Measurements from ENCODE around the gene TBCB.
"Not testable (repeated sequence)": the region's sequence is repeated elsewhere in the genome, so short reads cannot be mapped to it uniquely, and the experiment has no call there.

The TBCB gene

GRCh38 chr19:36139473-36140303 is 24.4 kb downstream of the TBCB start, which contains the start of gene CAPNS1:
TSS of gene CAPNS1 (plus strand) at chr19:36140066. CDS start at chr19:36141012, 946 bp downstream.
- peak; percentile 96 for DNase-seq

GRCh38 chr19:36140304-36141038 is 25.2 kb downstream of the TBCB start:
- DNase-seq = peak; percentile 85

DNA sequence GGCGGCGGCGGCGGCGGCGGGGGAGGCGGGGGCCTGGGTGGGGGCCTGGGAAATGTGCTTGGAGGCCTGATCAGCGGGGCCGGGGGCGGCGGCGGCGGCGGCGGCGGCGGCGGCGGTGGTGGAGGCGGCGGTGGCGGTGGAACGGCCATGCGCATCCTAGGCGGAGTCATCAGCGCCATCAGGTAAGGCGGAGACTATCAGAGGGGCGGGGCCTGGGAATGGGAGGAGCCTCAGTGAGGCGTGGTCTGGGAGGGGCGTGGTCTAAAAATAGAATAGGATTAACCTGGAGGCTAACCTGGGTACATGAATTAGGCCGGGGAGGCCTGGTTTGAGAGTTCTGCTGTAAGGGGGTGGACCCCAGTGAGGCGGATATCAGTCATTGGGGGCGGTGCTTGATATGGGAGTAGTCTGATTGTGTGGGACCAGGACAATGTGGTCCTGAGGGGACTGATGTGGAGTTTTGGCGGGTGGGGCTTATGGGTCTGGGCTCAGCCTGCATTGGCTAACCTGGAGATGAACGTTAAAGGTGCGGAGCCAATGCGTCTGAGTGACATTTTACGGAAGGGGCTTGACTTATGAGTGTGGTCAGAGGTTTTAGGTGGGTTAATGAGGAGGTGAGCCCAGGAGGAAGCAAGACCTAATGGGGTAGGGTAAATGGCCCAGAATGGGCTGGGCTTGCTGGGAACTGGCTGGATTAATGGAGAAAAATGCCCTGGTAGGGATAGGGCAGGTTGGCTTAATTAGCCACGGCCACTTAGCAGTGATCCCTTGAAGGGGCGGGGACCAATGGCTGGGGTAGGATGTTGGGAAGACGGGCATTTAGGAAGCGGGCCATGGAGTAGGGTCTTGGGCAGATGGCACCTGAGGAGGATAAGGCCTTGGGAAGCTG is 26.0 kb downstream of the TBCB start:
- DNase-seq = peak; percentile 99

DNA sequence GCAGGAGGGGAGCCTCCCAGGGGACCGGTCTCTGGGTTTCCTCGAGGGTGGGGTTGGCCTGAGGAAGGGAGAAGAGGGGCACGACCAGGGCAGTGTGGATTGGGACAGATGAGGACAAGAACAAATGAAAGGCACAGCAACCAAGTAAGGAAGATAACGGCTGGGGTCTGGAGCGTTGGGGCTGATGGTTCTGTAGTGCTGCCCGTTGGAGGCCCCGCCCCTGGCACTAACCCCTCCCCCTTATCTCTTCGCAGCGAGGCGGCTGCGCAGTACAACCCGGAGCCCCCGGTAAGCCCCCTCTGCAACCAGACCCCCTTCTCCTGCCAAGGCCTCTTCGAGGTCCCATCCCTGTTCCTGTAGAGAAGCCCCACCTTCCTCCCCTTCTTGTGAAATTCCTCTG is 26.8 kb downstream of the TBCB start:
- DNase-seq = no peak

- DNase-seq = no peak
Measured at GRCh38 chr19:36142496-36142895, 27.2 kb downstream of the TBCB start.

DNA sequence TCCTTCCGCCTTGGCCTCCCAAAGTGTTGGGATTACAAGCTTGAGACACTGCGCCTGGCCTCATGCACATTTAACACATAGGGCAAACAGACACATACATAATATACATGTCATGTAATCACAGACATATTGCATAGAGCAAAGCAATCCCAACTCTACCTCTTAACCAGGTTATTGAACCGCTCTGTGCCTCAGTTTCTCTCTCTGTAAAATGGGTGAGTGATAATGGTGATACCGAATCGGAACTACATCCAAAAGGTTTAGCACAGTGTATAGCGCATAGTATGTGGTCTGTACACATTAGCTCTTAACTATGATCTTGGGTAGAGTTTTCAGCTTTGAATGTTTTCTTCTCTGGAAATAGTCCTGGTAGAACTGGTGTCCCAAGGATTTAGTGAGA is 29.4 kb downstream of the TBCB start:
- no peak for DNase-seq

GRCh38 chr19:36149673-36150406 is 34.6 kb downstream of the TBCB start:
- DNase-seq = no peak

- no peak for DNase-seq
Measured at GRCh38 chr19:36150586-36150985, 35.3 kb downstream of the TBCB start.

DNA sequence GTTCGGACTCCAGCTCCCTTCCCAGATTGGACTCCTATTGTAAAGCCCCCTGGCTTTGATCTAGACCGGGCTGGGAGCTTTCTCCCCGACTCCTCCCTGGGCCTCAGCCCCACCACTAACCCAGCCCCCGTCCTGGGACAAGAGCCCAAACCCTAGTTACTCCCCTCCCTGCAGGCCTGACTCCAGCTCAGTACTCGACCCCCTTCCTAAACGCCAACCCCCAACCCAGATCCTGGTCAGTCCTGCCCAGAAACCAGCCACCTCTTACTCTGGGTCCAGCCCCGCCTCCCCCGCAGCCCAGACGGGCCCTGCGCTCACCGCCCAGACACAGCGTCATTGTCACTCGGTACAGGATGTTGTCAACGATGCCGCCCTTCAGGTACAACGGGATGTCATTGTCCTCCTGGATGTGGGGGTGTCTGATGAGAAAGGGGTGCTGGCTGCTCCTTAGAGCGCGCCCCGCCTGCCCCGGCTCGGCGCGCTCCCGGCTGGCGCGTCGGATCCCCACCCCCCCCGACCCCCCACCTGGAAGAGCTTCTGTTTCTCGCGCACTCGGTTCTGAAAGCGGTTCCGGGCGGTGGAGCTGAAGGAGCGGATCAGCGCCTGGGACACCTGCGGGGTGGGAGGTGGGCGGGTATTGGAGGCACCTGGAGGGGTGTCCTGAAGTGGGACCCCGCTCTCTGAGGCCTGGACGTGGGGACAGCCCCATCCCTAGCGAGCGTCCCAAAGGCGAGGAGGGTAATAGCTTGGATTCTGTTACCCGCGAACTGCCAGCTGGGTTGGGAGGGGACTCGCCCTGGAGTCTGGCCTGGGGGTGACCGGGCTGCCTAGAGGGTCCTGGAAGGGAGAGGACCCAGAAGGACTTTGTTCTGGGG is 36.1 kb downstream of the TBCB start:
- DNase-seq = no peak

DNA sequence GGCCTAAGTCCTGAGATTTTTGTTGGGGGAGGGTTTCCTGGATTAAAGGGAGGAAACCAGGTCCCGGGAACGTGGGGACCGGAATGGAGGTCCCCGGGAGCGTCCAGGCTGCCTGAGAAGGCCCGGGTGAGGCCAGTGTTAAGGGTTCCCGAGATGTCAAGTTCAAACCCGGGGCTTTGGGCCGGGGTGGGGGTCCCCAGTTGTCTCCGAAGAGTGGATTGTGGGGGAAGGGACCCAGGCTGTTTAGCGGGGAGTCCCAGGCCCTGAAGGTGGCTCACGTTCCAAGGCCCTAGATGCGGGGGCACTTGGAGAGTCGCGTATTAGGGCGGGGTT is 36.7 kb downstream of the TBCB start:
- no peak for DNase-seq

GRCh38 chr19:36152352-36153091 is 37.3 kb downstream of the TBCB start, which contains the start of gene COX7A1:
TSS of gene COX7A1 (minus strand) at chr19:36152447. CDS start at chr19:36152407, 40 bp downstream.
- DNase-seq = no peak

- no peak for DNase-seq
Measured at GRCh38 chr19:36153126-36153525, 37.9 kb downstream of the TBCB start.

GRCh38 chr19:36160821-36161596 is 45.7 kb downstream of the TBCB start:
- no peak for DNase-seq

DNA sequence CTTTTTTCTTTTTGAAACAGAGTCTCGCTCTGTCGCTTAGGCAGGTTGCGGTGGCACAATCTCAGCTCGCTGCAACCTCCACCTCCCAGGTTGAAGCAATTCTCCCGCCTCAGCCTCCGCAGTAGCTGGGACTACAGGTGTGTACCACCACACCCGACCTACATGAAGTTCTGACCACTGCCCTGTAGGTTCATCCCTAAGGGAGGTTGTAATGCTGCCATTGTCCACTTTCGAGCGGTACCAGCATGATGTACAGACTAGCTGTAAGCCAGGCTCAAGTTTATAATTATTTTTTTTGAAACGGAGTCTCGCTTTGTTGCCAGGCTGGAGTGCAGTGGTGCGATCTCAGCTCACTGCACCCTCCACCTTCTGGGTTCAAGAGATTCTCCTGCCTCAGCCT is 48.5 kb downstream of the TBCB start:
- no peak for DNase-seq

- DNase-seq = no peak
Measured at GRCh38 chr19:36169084-36169760, 54.0 kb downstream of the TBCB start.

GRCh38 chr19:36172852-36173251 is 57.6 kb downstream of the TBCB start:
- no peak for DNase-seq

DNA sequence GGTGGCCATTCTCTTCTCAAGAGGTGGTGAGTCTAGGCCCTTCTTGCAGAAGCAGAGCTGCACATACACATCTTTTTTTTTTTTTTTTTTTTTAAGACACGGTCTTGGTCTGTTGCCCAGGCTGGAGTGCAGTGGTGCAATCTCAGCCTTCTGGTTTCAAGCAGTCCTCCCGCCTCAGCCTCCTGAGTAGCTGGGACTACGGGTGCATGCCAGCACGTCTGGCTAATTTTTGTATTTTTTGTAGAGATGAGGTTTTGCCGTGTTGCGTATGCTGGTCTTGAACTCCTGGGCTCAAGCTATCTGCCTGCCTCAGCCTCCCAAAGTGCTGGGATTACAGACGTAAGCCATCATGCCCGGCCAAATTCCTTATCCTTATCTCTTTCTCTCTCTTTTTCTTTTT is 58.6 kb downstream of the TBCB start:
- not testable (repeated sequence) for DNase-seq
